HG03064 (cell line): Measurements from ENCODE around the gene SH2D3A.
"Not testable (repeated sequence)": the region's sequence is repeated elsewhere in the genome, so short reads cannot be mapped to it uniquely, and the experiment has no call there.

Source experiments
- ATAC-seq: cut with Tn5 transposase; IDR thresholded peaks from one replicate; pipeline ENCODE4 v1.9.1; 2021; ENCODE audit warnings: low read depth; ENCODE audit not compliant: unreplicated experiment

SH2D3A gene

GRCh38 chr19:6762253-6762797, 4.9 kb downstream of the SH2D3A start:
- ATAC-seq = not testable (repeated sequence)

DNA sequence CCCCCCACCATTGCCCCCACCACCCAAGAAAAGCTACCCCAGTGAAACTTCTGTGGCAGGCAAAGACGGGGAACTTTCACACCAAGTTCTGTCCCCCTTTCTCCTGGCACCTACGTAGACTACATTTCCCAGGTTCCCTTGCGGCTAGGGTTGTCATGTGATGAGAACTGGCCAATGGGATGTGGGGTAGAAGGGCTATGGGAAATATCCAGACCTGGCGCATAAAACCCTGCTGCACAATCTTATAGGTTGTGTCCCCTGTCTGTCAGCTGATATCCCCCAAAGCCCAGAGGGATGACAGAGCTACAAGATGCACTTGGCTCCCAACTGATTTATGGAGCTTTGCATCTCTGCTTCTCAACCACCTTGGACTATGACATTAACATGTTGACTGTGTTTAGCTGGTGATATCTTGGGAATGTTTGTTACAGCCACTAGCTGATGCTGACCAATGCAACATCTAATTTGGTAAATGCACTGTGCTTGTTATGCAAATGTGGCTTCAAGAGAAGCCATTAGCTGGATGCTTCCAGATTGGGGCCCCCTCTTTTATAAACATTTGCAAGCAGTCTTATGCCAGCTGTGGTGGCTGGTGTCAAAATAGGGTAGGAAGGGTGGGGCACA, 6.1 kb downstream of the SH2D3A start:
- ATAC-seq = no peak

DNA sequence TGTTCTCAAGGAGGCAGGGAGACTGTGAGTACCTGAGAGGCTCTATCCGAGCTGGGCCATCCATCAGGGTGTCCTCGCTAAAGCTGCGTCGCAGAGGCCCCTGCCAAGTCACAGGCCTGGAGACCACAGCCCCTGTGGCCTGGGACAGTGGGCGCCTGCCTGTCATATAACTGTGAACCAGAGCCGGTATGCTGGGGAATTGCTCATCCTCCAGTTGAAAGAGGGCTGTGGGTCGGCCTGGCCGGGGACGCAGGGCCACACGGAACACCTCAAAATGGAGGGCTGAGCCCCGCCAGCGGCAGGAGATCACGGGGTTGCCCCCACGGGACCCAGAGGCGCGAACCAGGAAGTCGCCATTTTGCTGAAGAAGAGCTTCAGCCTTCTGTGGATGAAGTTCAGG, 6.6 kb downstream of the SH2D3A start:
- ATAC-seq = no peak

DNA sequence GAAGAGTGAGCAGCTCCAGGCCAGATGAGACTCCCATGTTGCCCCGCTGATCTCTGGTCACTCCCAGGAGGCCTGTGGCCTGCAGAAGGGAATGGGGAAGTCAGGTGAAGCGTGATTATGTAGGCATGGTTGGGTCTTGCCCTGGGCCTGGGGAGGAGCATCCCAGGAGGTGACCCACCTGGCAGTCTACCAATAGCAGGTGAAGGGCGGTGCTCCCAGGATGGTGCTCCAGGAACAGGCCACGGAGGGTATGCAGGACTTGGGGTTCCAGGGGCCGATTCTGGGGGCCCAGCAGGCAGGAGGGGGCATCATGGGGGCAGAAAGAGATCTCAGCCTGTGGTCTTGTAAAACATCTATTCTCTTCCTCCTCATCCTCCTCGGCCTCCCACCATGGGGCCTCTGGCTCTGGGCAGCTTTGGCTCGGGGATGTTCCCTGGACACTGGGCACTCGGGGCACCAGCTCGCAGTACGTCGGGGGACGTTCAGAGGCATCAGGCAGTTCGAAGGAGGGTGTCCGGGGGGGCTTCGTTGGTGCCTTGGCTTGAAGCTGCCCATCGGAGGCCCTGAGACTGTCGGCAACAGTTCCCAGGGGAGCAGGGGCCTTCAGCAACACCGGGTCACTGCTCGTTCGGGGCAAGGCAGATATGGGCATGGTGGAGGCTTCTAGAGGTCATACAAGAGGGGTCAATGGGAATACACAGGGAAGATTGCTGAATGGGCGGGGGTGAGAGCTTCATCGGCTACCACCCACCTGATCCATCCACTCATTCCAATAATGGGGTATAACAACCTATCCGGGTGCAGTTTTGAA, 12.4 kb downstream of the SH2D3A start:
- no peak for ATAC-seq

- no peak for ATAC-seq
Measured at GRCh38 chr19:6754136-6754535, 13.1 kb downstream of the SH2D3A start.

- ATAC-seq = peak; percentile 67
Measured at GRCh38 chr19:6753178-6754031, 13.8 kb downstream of the SH2D3A start.

- ATAC-seq = no peak
Measured at GRCh38 chr19:6752256-6753177, 14.7 kb downstream of the SH2D3A start.

DNA sequence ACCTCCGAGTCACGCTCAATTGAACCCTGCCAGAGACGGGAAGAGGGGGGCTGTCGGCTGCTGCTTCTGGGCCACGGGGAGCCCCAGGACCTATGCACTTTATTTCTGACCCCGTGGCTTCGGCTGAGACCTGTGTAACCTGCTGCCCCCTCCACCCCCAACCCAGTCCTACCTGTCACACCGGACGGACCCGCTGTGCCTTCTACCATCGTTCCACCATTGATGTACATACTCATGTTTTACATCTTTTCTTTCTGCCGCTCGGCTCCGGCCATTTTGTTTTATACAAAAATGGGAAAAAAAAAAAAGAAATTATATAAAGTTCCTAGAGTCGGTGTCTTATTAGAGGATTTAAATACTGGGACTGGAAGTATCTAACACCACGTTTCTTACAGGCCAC, 16.0 kb downstream of the SH2D3A start:
- ATAC-seq = no peak

DNA sequence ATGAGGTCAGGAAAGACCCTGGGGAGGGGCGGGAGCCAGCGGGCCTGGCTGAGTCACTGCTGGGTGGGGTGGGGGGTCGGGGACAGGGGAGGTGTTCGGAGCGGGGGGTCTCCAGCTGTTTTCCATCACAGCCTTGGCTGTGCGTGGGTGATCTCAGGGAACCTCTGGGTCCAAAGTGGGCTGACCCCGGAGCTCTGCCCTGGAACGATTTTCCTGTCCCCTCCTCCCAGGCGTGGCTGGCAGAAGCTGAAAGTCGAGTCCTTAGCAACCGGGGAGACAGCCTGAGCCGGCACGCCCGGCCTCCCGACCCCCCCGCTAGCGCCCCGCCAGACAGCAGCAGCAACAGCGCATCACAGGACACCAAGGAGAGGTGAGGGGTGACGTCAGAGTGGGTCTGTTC, 17.2 kb downstream of the SH2D3A start:
- no peak for ATAC-seq

GRCh38 chr19:6748543-6748942, 18.7 kb downstream of the SH2D3A start:
- ATAC-seq = not testable (repeated sequence)

GRCh38 chr19:6745965-6746364, 21.3 kb downstream of the SH2D3A start:
- no peak for ATAC-seq

GRCh38 chr19:6744381-6745301, 22.6 kb downstream of the SH2D3A start:
- ATAC-seq = no peak

DNA sequence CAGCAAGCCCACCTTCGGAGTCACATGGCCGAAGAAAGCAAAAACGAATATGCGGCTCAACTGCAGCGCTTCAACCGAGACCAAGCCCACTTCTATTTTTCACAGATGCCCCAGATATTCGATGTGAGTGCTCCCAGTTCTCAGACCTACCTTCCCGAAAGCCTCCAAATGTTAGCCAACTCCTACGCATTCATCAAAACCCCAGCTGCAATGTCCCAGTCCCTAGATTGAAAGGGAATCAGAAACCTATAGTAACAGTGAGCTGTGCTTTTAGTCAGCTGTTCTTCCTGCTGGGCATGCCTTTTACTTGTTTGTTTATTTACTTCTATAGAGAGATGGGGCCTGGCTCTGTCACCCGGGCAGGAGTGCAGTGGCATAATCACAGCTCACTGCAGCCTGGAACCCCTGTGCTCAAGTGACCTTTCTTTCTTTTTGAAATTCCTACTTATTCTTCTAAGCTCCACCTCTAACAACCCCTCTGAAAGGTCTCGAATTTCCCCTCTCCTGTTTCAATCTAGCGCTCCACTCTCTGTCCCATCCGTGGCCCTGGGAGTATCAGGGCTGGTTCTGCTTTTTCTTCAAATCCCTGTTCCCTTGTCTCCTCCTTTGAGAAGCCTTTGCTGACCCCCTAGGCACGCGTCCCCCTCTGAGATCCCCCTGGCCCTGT, 23.4 kb downstream of the SH2D3A start:
- no peak for ATAC-seq

GRCh38 chr19:6743066-6743465, 24.2 kb downstream of the SH2D3A start:
- no peak for ATAC-seq

- no peak for ATAC-seq
Measured at GRCh38 chr19:6740589-6741343, 26.5 kb downstream of the SH2D3A start.

DNA sequence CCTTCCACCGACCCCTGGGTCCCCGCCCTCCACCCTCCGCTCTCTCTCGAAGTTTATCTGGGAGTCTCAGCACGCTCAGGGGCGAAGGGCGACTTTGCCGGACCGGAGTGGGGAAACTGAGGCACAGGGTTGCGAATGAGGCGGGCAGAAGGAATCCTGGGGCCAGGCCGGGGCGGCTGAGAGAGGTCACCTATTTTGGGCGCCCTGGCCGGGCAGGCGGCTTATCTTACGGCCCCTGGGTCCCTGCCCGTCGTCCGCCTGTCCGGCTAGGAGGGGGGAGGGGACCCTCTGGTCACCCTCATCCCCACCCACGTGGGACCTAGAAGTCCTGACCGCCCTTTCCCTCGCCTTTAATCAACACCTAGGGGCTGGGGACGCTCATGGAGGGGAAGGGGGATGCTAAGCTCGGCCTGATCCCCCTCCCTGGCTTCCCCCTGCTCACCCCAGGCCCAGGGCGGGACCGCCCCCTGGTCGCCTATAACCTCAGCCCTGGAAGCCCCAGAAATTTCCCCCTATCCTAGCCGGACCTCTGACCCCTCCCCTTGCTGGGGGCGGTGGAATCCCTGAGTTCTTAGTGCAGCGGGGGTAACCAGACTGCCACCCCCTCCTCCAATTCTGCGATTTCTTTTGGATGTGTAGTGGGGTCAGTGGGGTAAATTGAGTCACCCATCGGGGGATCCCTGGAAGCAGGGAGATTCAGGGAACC, 27.2 kb downstream of the SH2D3A start:
- ATAC-seq = no peak

DNA sequence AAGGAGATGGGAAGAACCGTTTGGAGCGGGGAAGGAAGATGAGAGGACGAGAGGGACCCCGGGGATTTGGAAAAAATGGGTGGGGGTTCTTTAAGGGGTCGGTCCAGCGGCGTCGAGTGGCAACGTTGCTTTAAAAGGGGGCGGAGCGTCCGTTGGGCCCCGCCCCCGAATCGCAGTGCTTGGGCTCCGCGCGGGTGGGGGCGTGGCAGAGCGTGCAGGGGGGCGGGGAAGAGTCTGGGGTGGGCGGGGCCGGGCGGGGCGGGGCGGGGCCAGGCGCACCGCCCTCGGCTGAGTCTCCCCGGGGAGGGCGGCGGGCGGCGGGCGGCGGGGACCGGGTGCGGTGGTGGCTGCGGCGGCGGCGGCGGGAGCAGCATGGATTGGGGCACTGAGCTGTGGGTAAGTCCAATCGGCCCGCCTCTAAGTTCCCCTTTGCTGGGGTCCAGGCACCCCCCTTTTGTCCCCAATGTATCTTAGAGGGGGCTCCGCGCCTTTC, 27.8 kb downstream of the SH2D3A start, which contains the start of gene TRIP10:
TSS of gene TRIP10 (plus strand) at position 291 of the 493 bp plus-strand sequence. CDS start at position 373, 82 bp downstream.
- ATAC-seq = no peak
